Esophagus muscularis mucosa (tissue), 3 donors: ENCODE results near the gene ARPC2.

Source experiments
- CTCF ChIP-seq, 3 experiments: fragments of 200-600 bp in 2 of 3; fragments of 450-650 bp in 1 of 3; sonication (generic) in 2 of 3; IDR thresholded peaks; one replicate each; pipeline ENCODE4 v1.5.1; 2017 to 2019; ENCODE audit warnings: antibody characterized with exemption in 3 of 3, mild to moderate bottlenecking in 2 of 3, moderate library complexity in 1 of 3
- POLR2A ChIP-seq: fragments of 450-650 bp; IDR thresholded peaks from one replicate; pipeline ENCODE4 v1.6.1; 2017; ENCODE audit warnings: antibody characterized with exemption, moderate library complexity, mild to moderate bottlenecking, low read depth

GRCh38 chr2:218223046-218223445 lies 6.1 kb downstream of the ARPC2 start:
- no peak for TF ChIP-seq CTCF (IDR thresholded peaks at IDR 0.05)
- TF ChIP-seq POLR2A: no peak
